ENCODE measurements around the gene RLBP1. TPM values are rescaled to one million over a fixed set of nuclear protein-coding genes. Genes with fewer than 3 reads are reported as not detected.

RLBP1 gene
- polyA plus RNA-seq, 1 donor from 2014 or later, result 0.16 TPM

- H3K79me2 ChIP-seq (replicated peaks; ENCODE audit: insufficient read depth, low read length), result no peaks in the 10 kb centered on the region
- TF ChIP-seq TAF1 (IDR thresholded peaks at IDR 0.05; ENCODE audit: low read depth) (no peak), CTCF (IDR thresholded peaks at IDR 0.05; ENCODE audit: poor library complexity, severe bottlenecking) (peak; percentile 33)
- no peak overlapping the region for H3K27ac ChIP-seq (ENCODE audit: low read length)
- H3K4me3 ChIP-seq (ENCODE audit: low read length), result no peak overlapping the region
- H3K9me2 ChIP-seq (ENCODE audit: insufficient read depth, low read length), result no peaks in the 10 kb centered on the region
- H4K20me1 ChIP-seq (ENCODE audit: insufficient read depth), result no peaks in the 10 kb centered on the region
- H3K4me2 ChIP-seq (ENCODE audit: low read length), result no peak overlapping the region
- H2AFZ ChIP-seq (ENCODE audit: low read depth, low read length), result no peak overlapping the region
- no peaks in the 10 kb centered on the region for H3K27me3 ChIP-seq (ENCODE audit: insufficient read depth, low read depth, low read length)
- H3K9me3 ChIP-seq (ENCODE audit: low read length), result no peaks in the 10 kb centered on the region
- no peaks in the 10 kb centered on the region for H3K36me3 ChIP-seq (ENCODE audit: insufficient read depth, low read length)
- no peaks in the 10 kb centered on the region for H3F3A ChIP-seq (ENCODE audit: insufficient read depth, low read length, poor library complexity, severe bottlenecking)
- no peak overlapping the region for H3K9ac ChIP-seq (ENCODE audit: low read length)
Measured at GRCh38 chr15:89171136-89172072, 50.0 kb downstream of the RLBP1 start.

GRCh38 chr15:89170364-89170763, 51.0 kb downstream of the RLBP1 start:
- no peaks in the 10 kb centered on the region for H3K9me3 ChIP-seq (ENCODE audit: low read length)
- no peaks in the 10 kb centered on the region for H4K20me1 ChIP-seq (ENCODE audit: insufficient read depth)
- no peaks in the 10 kb centered on the region for H3K27me3 ChIP-seq (ENCODE audit: insufficient read depth, low read depth, low read length)
- no peaks in the 10 kb centered on the region for H3K79me2 ChIP-seq (replicated peaks; ENCODE audit: insufficient read depth, low read length)
- H3K9me2 ChIP-seq (ENCODE audit: insufficient read depth, low read length), result no peaks in the 10 kb centered on the region
- no peak overlapping the region for H3K4me2 ChIP-seq (ENCODE audit: low read length)
- no peak overlapping the region for H2AFZ ChIP-seq (ENCODE audit: low read depth, low read length)
- H3K27ac ChIP-seq (ENCODE audit: low read length), result no peak overlapping the region
- no peaks in the 10 kb centered on the region for H3F3A ChIP-seq (ENCODE audit: insufficient read depth, low read length, poor library complexity, severe bottlenecking)
- TF ChIP-seq CTCF (IDR thresholded peaks at IDR 0.05; ENCODE audit: poor library complexity, severe bottlenecking), result no peak
- no peak for TF ChIP-seq MXI1 (conservative IDR thresholded peaks at IDR 0.05; ENCODE audit: poor library complexity, severe bottlenecking)
- no peak for TF ChIP-seq SMC3 (conservative IDR thresholded peaks at IDR 0.05; ENCODE audit: poor library complexity)
- no peak for TF ChIP-seq POLR2AphosphoS5 (IDR thresholded peaks at IDR 0.05)
- TF ChIP-seq EZH2 (IDR thresholded peaks at IDR 0.05; ENCODE audit: borderline replicate concordance, insufficient read depth, low read length, poor library complexity, severe bottlenecking), result no peak
- TF ChIP-seq TAF1 (IDR thresholded peaks at IDR 0.05; ENCODE audit: low read depth), result no peak
- no peak for TF ChIP-seq RAD21 (conservative IDR thresholded peaks at IDR 0.05)
- TF ChIP-seq REST (IDR thresholded peaks at IDR 0.05; ENCODE audit: borderline replicate concordance), result no peak
- H3K36me3 ChIP-seq (ENCODE audit: insufficient read depth, low read length), result no peaks in the 10 kb centered on the region
- no peak overlapping the region for H3K9ac ChIP-seq (ENCODE audit: low read length)
- no peak overlapping the region for H3K4me3 ChIP-seq (ENCODE audit: low read length)

Measured in neural cell (in vitro differentiated cells).